GM12872 (cell line): ENCODE results near the gene KLHL17.

Experiments
- CTCF ChIP-seq: IDR thresholded peaks from 3 replicates; pipeline ENCODE4 v1.5.1; 2011; ENCODE audit warnings: low read depth, mild to moderate bottlenecking, low read length, moderate library complexity; ENCODE audit not compliant: insufficient read depth

KLHL17 gene

DNA sequence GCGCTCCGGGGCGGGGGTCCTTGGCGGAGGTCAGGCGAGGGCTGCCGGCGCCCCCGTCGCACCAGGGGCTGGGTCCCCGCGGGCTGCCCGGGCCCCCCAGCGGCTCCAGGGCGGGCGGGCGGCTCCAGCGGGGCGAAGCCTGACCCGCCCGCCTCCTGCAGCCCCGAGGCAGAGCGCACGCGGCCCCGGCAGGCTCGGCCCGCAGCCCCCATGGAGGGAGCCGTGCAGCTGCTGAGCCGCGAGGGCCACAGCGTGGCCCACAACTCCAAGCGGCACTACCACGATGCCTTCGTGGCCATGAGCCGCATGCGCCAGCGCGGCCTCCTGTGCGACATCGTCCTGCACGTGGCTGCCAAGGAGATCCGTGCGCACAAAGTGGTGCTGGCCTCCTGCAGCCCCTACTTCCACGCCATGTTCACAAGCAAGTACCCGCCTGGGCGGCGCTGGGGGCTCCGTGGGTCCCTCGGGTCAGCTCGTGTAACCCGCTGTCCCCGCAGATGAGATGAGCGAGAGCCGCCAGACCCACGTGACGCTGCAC is 817 bp downstream of the KLHL17 start:
- no peak for TF ChIP-seq CTCF

DNA sequence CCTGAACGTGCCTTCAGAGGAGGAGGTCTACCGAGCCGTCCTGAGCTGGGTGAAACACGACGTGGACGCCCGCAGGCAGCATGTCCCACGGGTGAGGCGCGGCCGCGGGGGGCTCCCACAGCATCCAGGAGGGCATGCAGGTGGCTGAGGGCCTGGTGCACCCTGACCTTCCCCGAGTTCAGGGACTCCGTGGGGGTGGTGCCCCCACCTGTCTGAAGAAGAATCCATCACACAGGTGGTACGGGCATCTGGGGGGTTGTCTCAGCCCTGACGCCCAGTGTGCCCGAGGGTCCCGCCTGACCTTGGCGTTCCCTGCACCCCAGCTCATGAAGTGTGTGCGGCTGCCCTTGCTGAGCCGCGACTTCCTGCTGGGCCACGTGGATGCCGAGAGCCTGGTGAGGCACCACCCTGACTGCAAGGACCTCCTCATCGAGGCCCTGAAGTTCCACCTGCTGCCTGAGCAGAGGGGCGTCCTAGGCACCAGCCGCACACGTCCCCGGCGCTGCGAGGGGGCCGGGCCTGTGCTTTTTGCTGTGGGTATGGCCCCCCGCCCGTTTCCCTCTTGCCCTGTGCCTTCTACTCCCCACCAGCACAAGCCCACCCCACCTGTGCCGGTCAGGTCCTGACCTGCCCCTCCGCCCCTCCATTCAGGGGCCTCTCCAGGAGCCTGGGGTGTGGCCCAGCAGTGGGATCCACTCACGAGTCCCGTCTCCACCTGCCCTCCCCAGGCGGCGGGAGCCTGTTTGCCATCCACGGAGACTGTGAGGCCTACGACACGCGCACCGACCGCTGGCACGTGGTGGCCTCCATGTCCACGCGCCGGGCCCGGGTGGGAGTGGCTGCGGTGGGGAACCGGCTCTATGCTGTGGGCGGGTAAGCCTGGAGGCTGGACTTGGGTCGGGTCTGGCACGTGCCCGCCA is 2.3 kb downstream of the KLHL17 start:
- no peak for TF ChIP-seq CTCF

- TF ChIP-seq CTCF, result no peak
These were observed 2.9 kb downstream of the KLHL17 start for GRCh38 chr1:963301-963651.

GRCh38 chr1:963746-964525 is 3.6 kb downstream of the KLHL17 start:
- no peak for TF ChIP-seq CTCF

- no peak for TF ChIP-seq CTCF
These were observed 4.5 kb downstream of the KLHL17 start for GRCh38 chr1:964691-965525.

- no peak for TF ChIP-seq CTCF
These were observed 5.2 kb downstream of the KLHL17 start for GRCh38 chr1:965526-966134.
